Panc1 (cell line): ENCODE data around the gene CAMK2A. TPM values are rescaled to one million over a fixed set of nuclear protein-coding genes. Genes with fewer than 3 reads are reported as not detected.
"Not testable (repeated sequence)": the region's sequence is repeated elsewhere in the genome, so short reads cannot be mapped to it uniquely, and the experiment has no call there.

Experiments
- ATAC-seq: fragments of 200-7000 bp; cut with Tn5 transposase; 2 replicates; pipeline ENCODE4 v1.9.1; 2020; ENCODE audit warnings: mild to moderate bottlenecking, moderate library complexity
- BruUV-seq: library from RNA; stranded (reverse); fragments of 400-500 nt; replicated peaks from 2 replicates; lab custom pipeline; 2021; lab: Mats Ljungman, UMichigan
- CTCF ChIA-PET: fragments of 300-600 bp; sonication (Branson Sonifier 250); formaldehyde crosslinking; loops from one replicate; lab custom pipeline; 2022; ENCODE audit warnings: antibody characterized with exemption; lab: Charles Lee
- POLR2A ChIA-PET: fragments of 300-600 bp; sonication (Branson Sonifier 250); formaldehyde crosslinking; loops from one replicate; lab custom pipeline; 2022; ENCODE audit warnings: antibody characterized with exemption; lab: Charles Lee
- DNase-seq: peaks from one replicate; pipeline ENCODE4 v3.0.0-alpha.2; 2010; ENCODE audit warnings: low read depth, low spot score
- H3K27ac ChIP-seq: 2 replicates; pipeline ENCODE4 v1.5.1; 2011; ENCODE audit warnings: mild to moderate bottlenecking, low read length, inconsistent platforms
- H3K27me3 ChIP-seq: fragments of 200-500 bp; sonication (Bioruptor generic); 2 replicates; pipeline ENCODE4 v1.6.0; 2014; ENCODE audit warnings: low read length, inconsistent platforms; ENCODE audit not compliant: control insufficient read depth, insufficient read depth
- H3K36me3 ChIP-seq: fragments of 200-500 bp; sonication (Bioruptor generic); 2 replicates; pipeline ENCODE4 v1.5.1; 2014; ENCODE audit warnings: inconsistent platforms, mild to moderate bottlenecking, low read length, moderate library complexity; ENCODE audit not compliant: control insufficient read depth, insufficient read depth
- H3K4me1 ChIP-seq: 2 replicates; pipeline ENCODE4 v1.5.1; 2011; ENCODE audit warnings: inconsistent platforms, mild to moderate bottlenecking, low read length, moderate library complexity; ENCODE audit not compliant: control insufficient read depth, insufficient read depth
- H3K4me3 ChIP-seq, 2 experiments: 2 replicates each; pipeline ENCODE4 v1.5.1; 2011 to 2012; ENCODE audit warnings: low read depth in 2 of 2, low read length in 2 of 2, mild to moderate bottlenecking in 2 of 2, inconsistent platforms in 1 of 2, moderate library complexity in 1 of 2
- H3K9me3 ChIP-seq: fragments of 200-500 bp; sonication (Bioruptor generic); 2 replicates; pipeline ENCODE4 v1.5.1; 2014; ENCODE audit warnings: low read depth, mild to moderate bottlenecking, inconsistent platforms, low read length, moderate library complexity; ENCODE audit not compliant: control insufficient read depth, insufficient read depth
- POLR2AphosphoS5 ChIP-seq: IDR thresholded peaks from 2 replicates; pipeline ENCODE4 v1.6.1; 2012; ENCODE audit warnings: mild to moderate bottlenecking, low read depth, low read length, moderate library complexity
- REST ChIP-seq, 2 experiments: IDR thresholded peaks; 2 replicates each; pipeline ENCODE4 v1.6.1; 2011 to 2012; ENCODE audit warnings: low read depth in 2 of 2, control low read depth in 1 of 2, low read length in 1 of 2, mild to moderate bottlenecking in 1 of 2, moderate library complexity in 1 of 2; ENCODE audit not compliant: insufficient read depth in 1 of 2
- SIN3A ChIP-seq: IDR thresholded peaks from 2 replicates; pipeline ENCODE4 v1.6.1; 2012; ENCODE audit warnings: low read depth, mild to moderate bottlenecking, low read length, moderate library complexity, borderline replicate concordance; ENCODE audit not compliant: insufficient read depth
- TCF7L2 ChIP-seq: IDR thresholded peaks from 2 replicates; pipeline ENCODE4 v1.6.1; 2011; ENCODE audit warnings: mild to moderate bottlenecking, low read depth, low read length, inconsistent platforms
- in situ Hi-C: cut with HindIII; loops from 2 replicates; pipeline ENCODE4 v1.10.0; 2016; ENCODE audit warnings: low sequenced_read_pairs, low pct_unique_long_range_greater_than_20kb
- intact Hi-C: fragments of 100-400 bp; cut with micrococcal nuclease; formaldehyde crosslinking; loops from one replicate; pipeline ENCODE4 v1.10.0; 2022; ENCODE audit not compliant: unreplicated experiment
- total RNA-seq: library from RNA; stranded (reverse); gene quantifications from one replicate; pipeline ENCODE4 v1.2.1, GENCODE V29; 2021; ENCODE audit not compliant: unreplicated experiment
- TF ChIP-seq, protein P1 (sequence below): fragments of 450-650 bp; IDR thresholded peaks from 2 replicates; pipeline ENCODE4 v1.5.1; 2017; ENCODE audit warnings: mild to moderate bottlenecking

Gene CAMK2A
- total RNA-seq, 1 experiment from 2014 or later = 0.51 TPM

DNA sequence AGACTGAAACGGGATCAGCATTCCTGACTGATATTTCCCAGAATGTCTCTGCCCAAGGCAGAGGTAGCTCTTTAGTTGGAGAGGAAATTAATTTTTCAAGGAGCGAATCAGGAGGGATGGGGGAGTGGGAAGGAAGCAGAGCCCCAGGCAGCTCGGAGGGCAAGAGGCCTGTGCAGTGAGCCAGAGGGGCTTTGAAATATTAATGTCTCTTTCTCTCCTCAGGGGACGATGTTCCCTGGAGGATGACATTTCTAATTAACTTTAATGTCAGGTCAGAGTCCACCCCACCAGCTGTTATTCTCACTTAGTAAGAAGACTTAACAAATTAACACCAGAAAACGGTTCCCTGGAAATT, 54.1 kb downstream of the CAMK2A start:
- no peak overlapping the region for H3K27ac ChIP-seq
- CTCF ChIA-PET = no interaction called here
- TF ChIP-seq SIN3A = no peak
- no peak for TF ChIP-seq POLR2AphosphoS5
- TF ChIP-seq, protein P1, sequence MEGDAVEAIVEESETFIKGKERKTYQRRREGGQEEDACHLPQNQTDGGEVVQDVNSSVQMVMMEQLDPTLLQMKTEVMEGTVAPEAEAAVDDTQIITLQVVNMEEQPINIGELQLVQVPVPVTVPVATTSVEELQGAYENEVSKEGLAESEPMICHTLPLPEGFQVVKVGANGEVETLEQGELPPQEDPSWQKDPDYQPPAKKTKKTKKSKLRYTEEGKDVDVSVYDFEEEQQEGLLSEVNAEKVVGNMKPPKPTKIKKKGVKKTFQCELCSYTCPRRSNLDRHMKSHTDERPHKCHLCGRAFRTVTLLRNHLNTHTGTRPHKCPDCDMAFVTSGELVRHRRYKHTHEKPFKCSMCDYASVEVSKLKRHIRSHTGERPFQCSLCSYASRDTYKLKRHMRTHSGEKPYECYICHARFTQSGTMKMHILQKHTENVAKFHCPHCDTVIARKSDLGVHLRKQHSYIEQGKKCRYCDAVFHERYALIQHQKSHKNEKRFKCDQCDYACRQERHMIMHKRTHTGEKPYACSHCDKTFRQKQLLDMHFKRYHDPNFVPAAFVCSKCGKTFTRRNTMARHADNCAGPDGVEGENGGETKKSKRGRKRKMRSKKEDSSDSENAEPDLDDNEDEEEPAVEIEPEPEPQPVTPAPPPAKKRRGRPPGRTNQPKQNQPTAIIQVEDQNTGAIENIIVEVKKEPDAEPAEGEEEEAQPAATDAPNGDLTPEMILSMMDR = no peak
- TF ChIP-seq REST (IDR thresholded peaks at IDR 0.05; ENCODE audit: insufficient read depth in 1 of 2, low read depth in 2 of 2, low read length in 1 of 2) = no peak
- no peak for TF ChIP-seq TCF7L2
- no peak for DNase-seq
- H3K4me3 ChIP-seq = no peak overlapping the region
- H3K27me3 ChIP-seq = no peaks in the 10 kb centered on the region
- intact Hi-C loops (no loop called here), in situ Hi-C loops (no loop called here)
- no peaks in the 10 kb centered on the region for H3K9me3 ChIP-seq
- no TSS peak for BruUV-seq
- H3K4me1 ChIP-seq = no peaks in the 10 kb centered on the region
- POLR2A ChIA-PET = no interaction called here
- no peak for ATAC-seq
- no peaks in the 10 kb centered on the region for H3K36me3 ChIP-seq

DNA sequence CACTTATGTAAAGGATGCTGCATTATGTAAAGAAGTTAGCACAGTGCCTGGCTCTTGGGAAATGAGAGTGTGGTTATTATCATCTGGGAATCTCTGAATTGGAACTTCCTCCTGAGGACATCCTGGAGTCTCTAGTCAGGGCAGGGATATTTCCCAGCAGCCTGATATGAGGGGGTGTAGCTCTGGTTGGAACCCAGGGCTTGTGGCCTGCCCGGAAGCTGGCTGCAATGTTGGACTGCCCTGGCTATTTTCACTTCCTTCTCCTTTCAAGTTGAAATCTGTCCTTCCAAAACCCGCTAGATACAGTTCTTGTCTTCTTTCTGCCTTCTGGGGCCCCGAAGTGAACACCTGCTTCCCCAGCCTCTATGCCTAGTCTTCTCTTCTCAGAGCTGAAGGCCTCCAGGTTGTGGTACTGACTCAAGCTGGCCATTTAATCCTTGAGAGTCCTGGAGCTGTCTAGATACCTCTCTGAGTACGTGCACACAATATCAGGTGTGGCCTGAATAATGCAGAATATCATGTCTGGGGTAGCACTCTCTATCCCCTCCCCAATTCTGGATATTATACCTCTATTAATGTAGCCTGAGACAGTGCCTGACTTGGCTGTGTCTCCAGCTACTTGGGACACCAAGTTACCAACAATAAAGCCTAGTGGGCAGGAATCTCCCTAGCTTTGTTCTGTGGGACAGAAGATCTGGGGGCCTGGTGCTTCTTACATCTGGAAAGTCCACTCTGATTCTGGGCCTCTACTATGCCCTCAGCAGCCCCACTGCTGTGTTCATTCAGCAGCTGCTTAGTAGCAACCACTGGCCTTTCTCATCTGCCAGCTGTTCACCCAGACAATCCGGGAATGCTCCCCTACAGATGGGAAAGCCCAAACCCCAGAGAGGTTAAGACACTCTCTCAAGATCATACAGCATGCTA, 54.7 kb downstream of the CAMK2A start:
- intact Hi-C loops (no loop called here), in situ Hi-C loops (no loop called here)
- ChIA-PET CTCF (no interaction called here), POLR2A (no interaction called here)
- BruUV-seq = no TSS peak
- no peak for ATAC-seq
- Histone ChIP-seq H3K36me3 (no peaks in the 10 kb centered on the region), H3K9me3 (no peaks in the 10 kb centered on the region), H3K4me3 (no peak overlapping the region), H3K27me3 (no peaks in the 10 kb centered on the region), H3K27ac (no peak overlapping the region), H3K4me1 (no peaks in the 10 kb centered on the region)
- DNase-seq = no peak
- TF ChIP-seq TCF7L2 (no peak), REST (IDR thresholded peaks at IDR 0.05; ENCODE audit: insufficient read depth in 1 of 2, low read depth in 2 of 2, low read length in 1 of 2) (no peak), POLR2AphosphoS5 (no peak), SIN3A (no peak)
- TF ChIP-seq, protein P1 = no peak

DNA sequence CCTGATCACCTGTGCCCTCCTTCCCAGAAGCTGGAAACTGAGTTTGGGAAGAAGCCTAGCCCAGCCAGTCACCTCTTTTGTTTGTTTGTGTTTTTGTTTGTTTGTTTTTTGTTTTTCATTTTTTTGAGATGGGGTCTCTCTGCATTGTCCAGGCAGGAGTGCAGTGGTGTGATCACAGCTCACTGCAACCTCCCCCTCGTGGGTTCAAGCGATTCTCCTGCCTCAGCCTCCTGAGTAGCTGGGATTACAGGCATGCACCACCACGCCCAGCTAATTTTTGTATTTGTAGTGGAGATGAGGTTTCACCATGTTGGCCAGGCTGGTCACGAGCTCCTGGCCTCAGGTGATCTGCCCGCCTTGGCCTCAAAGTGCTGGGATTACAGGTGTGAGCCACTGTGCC, 55.9 kb downstream of the CAMK2A start:
- intact Hi-C loops, BruUV-seq, DNase-seq, H3K27ac ChIP-seq, ATAC-seq, H3K36me3 ChIP-seq, H3K4me1 ChIP-seq, CTCF ChIA-PET, H3K9me3 ChIP-seq, in situ Hi-C loops, H3K4me3 ChIP-seq, H3K27me3 ChIP-seq: not testable (repeated sequence)
- POLR2A ChIA-PET = interaction anchor here (0.5 kb wide), 1 partner anchor 59 kb away, joined by 3 read pairs; no protein-coding TSS in a partner anchor
